ENCODE results near the gene RECK. TPM values are rescaled to one million over a fixed set of nuclear protein-coding genes. Genes with fewer than 3 reads are reported as not detected.
"Not testable (repeated sequence)": the region's sequence is repeated elsewhere in the genome, so short reads cannot be mapped to it uniquely, and the experiment has no call there.

Gene RECK, protein sequence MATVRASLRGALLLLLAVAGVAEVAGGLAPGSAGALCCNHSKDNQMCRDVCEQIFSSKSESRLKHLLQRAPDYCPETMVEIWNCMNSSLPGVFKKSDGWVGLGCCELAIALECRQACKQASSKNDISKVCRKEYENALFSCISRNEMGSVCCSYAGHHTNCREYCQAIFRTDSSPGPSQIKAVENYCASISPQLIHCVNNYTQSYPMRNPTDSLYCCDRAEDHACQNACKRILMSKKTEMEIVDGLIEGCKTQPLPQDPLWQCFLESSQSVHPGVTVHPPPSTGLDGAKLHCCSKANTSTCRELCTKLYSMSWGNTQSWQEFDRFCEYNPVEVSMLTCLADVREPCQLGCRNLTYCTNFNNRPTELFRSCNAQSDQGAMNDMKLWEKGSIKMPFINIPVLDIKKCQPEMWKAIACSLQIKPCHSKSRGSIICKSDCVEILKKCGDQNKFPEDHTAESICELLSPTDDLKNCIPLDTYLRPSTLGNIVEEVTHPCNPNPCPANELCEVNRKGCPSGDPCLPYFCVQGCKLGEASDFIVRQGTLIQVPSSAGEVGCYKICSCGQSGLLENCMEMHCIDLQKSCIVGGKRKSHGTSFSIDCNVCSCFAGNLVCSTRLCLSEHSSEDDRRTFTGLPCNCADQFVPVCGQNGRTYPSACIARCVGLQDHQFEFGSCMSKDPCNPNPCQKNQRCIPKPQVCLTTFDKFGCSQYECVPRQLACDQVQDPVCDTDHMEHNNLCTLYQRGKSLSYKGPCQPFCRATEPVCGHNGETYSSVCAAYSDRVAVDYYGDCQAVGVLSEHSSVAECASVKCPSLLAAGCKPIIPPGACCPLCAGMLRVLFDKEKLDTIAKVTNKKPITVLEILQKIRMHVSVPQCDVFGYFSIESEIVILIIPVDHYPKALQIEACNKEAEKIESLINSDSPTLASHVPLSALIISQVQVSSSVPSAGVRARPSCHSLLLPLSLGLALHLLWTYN
- total RNA-seq (10 to 100 TPM; 10.1 to 15.4 TPM), polyA plus RNA-seq (ENCODE audit: insufficient read depth, low read depth, low replicate concordance) (17.6 TPM)
- long read RNA-seq, donor 1, full-length matches to known transcripts, result 3 of 9 reads
- long read RNA-seq, donor 1, partial matches to known transcripts, result 6 of 9 reads
- long read RNA-seq, donor 1, other reads (novel, unspliced or antisense), result 0 of 9 reads
- long read RNA-seq, donor 2, full-length matches to known transcripts, result 4 of 4 reads
- long read RNA-seq, donor 2, partial matches to known transcripts, result 0 of 4 reads
- long read RNA-seq, donor 2, other reads (novel, unspliced or antisense), result 0 of 4 reads

- Histone ChIP-seq H3K4me3 (peak within 1 kb of the TSS; percentile 88 to 92), H3K4me1 (no peaks in the 10 kb centered on the region), H3K9me3 (no peaks in the 10 kb centered on the region), H3K27ac (peak within 1 kb of the TSS; percentile 66 to 77), H3K36me3 (ENCODE audit: low read depth, missing control alignments) (no peaks in the 10 kb centered on the region), H3K27me3 (no peaks in the 10 kb centered on the region)
- WGBS, 2 donors, result 0% methylated on average over 20 to 48 of the region's 77 CpGs
- TF ChIP-seq, protein P1, sequence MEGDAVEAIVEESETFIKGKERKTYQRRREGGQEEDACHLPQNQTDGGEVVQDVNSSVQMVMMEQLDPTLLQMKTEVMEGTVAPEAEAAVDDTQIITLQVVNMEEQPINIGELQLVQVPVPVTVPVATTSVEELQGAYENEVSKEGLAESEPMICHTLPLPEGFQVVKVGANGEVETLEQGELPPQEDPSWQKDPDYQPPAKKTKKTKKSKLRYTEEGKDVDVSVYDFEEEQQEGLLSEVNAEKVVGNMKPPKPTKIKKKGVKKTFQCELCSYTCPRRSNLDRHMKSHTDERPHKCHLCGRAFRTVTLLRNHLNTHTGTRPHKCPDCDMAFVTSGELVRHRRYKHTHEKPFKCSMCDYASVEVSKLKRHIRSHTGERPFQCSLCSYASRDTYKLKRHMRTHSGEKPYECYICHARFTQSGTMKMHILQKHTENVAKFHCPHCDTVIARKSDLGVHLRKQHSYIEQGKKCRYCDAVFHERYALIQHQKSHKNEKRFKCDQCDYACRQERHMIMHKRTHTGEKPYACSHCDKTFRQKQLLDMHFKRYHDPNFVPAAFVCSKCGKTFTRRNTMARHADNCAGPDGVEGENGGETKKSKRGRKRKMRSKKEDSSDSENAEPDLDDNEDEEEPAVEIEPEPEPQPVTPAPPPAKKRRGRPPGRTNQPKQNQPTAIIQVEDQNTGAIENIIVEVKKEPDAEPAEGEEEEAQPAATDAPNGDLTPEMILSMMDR (IDR thresholded peaks at IDR 0.05), result no peak
- TF ChIP-seq POLR2A (IDR thresholded peaks at IDR 0.05), result no peak
- DNase-seq, result peak; percentile 92
- intact Hi-C loops (cut with DNase I; ENCODE audit: low total_unique reads), result no loop called here
These were observed at the start of gene RECK for GRCh38 chr9:36036780-36037548. Gene RECK, plus strand, starts transcription at chr9:36036913. Its CDS starts 86 bp downstream, at chr9:36036999.

- Histone ChIP-seq H3K36me3 (ENCODE audit: low read depth, missing control alignments) (no peaks in the 10 kb centered on the region), H3K27ac (no peak overlapping the region), H3K9me3 (no peaks in the 10 kb centered on the region), H3K4me3 (no peak overlapping the region), H3K4me1 (no peaks in the 10 kb centered on the region), H3K27me3 (no peaks in the 10 kb centered on the region)
- intact Hi-C loops (cut with DNase I; ENCODE audit: low total_unique reads), result no loop called here
- DNase-seq, result no peak
- TF ChIP-seq, protein P1 (IDR thresholded peaks at IDR 0.05), result no peak
- no peak for TF ChIP-seq POLR2A (IDR thresholded peaks at IDR 0.05)
- 77 to 79% methylated on average over 3 of the region's 3 CpGs for WGBS, 2 donors
These were observed 46.6 kb upstream of the RECK start for GRCh38 chr9:35990155-35990554.

DNA sequence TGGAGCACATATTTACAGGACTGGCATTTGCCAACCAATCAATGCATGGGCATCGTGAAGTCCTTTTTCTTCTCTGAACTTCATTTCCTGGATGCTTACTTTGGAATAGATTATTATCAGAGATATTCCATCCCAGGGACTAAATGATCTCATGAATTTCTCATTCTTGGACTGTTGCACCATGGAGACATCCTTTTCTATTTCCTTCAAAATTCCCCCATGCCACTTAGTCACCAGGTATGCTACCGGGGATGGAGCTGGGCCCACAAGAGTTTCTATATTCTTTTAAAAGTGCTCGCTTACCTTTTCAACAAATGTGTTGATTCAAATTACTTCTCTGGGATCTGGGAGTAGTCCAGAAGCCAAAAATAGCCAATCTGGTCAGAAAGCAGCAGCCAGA lies 43.6 kb upstream of the RECK start:
- intact Hi-C loops (cut with DNase I; ENCODE audit: low total_unique reads), result not testable (repeated sequence)
- 91 to 97% methylated on average over 3 of the region's 3 CpGs for WGBS, 2 donors

GRCh38 chr9:35993976-35994720 lies 42.6 kb upstream of the RECK start:
- 58 to 89% methylated on average over 5 of the region's 5 CpGs for WGBS, 2 donors
- no peaks in the 10 kb centered on the region for H3K27me3 ChIP-seq
- DNase-seq, result no peak
- no peak overlapping the region for H3K27ac ChIP-seq
- H3K4me1 ChIP-seq, result no peaks in the 10 kb centered on the region
- no peak overlapping the region for H3K4me3 ChIP-seq
- no peak for TF ChIP-seq POLR2A (IDR thresholded peaks at IDR 0.05)
- TF ChIP-seq, protein P1 (IDR thresholded peaks at IDR 0.05), result no peak
- H3K36me3 ChIP-seq (ENCODE audit: low read depth, missing control alignments), result no peaks in the 10 kb centered on the region
- intact Hi-C loops (cut with DNase I; ENCODE audit: low total_unique reads), result no loop called here
- no peaks in the 10 kb centered on the region for H3K9me3 ChIP-seq

More for the DNA sequence above, 43.6 kb upstream of the RECK start:
- DNase-seq; H3K4me3 ChIP-seq; H3K4me1 ChIP-seq; H3K36me3 ChIP-seq (ENCODE audit: low read depth, missing control alignments); H3K27ac ChIP-seq; H3K9me3 ChIP-seq; H3K27me3 ChIP-seq: not testable (repeated sequence)
